Measurements from ENCODE around the gene PPIE.

DNA sequence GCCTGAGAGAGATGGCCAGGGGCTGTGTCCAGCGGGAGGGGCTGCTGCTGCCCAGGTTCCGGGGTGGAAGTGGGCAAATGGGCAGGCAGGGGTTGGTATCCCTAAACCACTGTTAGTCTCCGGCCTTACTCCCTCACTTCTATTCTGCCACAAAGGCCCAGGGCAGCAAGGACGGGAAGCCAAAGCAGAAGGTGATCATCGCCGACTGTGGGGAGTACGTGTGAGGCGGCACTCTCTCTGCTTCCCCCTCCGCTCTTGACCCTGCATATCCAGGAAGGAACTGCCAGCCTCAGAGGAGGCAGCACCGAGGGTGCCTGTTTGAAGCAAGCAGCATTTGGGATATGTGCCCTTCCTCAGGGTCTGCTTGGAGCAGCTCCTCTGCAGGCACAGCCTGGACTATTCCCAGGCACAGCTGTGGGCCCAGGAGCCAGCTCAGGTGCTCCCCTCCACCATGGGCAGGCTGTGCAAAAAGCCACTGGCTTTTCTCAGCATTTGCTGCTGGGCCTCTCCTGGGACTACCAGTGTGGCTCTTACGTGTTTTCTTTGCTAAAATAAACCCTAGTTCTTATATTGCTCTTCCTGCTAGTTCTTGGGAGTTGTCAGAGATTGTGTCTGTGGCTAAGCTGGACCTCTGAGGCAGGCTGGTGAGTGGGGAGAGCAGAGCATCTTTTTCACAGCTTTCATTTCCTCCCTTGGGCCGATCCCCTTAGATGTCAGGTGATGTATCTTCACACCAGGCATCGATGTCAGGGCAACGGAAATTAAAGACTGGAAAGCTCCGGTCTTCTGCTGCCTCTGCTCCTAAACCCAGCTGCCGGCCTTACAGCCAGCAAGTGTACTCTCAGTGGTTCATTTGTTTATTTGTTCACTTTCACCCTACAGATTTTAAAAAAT lies 14.7 kb downstream of the PPIE start:
- TF ChIP-seq POLR2A (IDR thresholded peaks at IDR 0.05) (no peak), CTCF (IDR thresholded peaks at IDR 0.05) (no peak), POLR2AphosphoS5 (IDR thresholded peaks at IDR 0.05) (no peak)
